Left ventricle myocardium superior (tissue), 1 donor: ENCODE results near the gene MAGIX. TPM values are rescaled to one million over a fixed set of nuclear protein-coding genes. Genes with fewer than 3 reads are reported as not detected.
A peak's percentile ranks its signal among the peaks of the same experiment; 100 is the strongest.
"Not testable (repeated sequence)": the region's sequence is repeated elsewhere in the genome, so short reads cannot be mapped to it uniquely, and the experiment has no call there.

Experiments
- ATAC-seq: fragments of 200-7000 bp; cut with Tn5 transposase; one replicate; pipeline ENCODE4 v1.9.1; 2020; ENCODE audit warnings: mild to moderate bottlenecking, moderate library complexity
- DNase-seq: peaks from one replicate; pipeline ENCODE4 v3.0.0-alpha.2; 2020
- intact Hi-C: fragments of 100-400 bp; cut with micrococcal nuclease; formaldehyde crosslinking; loops from one replicate; pipeline ENCODE4 v1.11.0; 2022
- long read RNA-seq: library from polyadenylated mRNA; unstranded; transcript quantifications from one replicate; pipeline ENCODE4 v2.0.0, GENCODE V29; 2021
- total RNA-seq: library from RNA; stranded (reverse); fragmentation: NEBNext Ultra II Directional; extraction: Animal tissue kit (Norgen Biotek cat#: 25700); gene quantifications from one replicate; pipeline ENCODE4 v1.2.1, GENCODE V29; 2021
- donor health status: DM: no; HTN: yes; CAD: no; lungs with severe emphysema.

MAGIX gene
- total RNA-seq, result 3.8 TPM
- long read RNA-seq, partial matches to known transcripts, result 2 of 13 reads
- long read RNA-seq, other reads (novel, unspliced or antisense), result 9 of 13 reads

DNA sequence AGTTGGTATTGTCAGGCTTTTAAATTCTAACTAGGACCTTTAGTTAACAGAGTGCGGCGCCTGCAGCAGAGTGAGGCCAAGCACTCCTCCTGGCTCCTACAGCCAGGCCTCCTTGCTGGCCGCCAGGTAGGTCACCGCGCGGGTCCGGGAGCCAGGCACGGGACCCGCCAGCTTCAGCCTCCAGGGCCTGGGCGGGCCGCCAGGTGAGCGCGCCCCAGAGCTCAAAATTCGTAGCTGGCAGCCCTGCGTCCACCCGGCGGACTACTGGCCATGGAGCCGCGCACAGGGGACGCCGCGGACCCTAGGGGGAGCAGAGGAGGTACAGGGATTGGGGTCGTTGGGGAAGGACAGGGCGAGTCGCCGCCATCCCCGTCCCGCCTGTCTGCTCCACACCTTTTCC, at the start of gene MAGIX:
TSS of gene MAGIX (plus strand) at position 139 of the 400 bp plus-strand sequence. CDS start at position 271, 132 bp downstream.
- DNase-seq (peak; percentile 30), ATAC-seq (no peak)
- intact Hi-C loops, result no loop called here

DNA sequence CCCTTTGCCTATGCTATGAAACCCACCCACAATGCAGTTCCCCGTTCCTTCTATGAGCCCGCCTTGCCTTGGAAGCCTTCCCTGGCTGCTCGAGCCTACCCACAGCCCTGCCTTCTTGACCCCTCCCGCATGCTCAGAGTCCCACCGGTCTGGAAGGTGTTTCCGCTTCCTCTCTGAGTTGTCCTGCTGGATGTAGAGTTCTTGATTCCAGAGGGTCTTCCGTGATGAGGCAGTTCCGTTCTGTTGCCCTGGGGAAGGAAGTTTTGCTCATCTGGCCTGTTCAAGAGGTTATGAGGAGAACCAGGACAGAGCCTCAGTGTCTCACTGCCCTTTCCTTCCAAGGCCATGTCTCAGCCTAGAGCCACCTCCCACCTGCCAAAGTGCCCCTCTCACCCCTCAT, 46.5 kb upstream of the MAGIX start:
- ATAC-seq (no peak), DNase-seq (no peak)
- intact Hi-C loops, result no loop called here

DNA sequence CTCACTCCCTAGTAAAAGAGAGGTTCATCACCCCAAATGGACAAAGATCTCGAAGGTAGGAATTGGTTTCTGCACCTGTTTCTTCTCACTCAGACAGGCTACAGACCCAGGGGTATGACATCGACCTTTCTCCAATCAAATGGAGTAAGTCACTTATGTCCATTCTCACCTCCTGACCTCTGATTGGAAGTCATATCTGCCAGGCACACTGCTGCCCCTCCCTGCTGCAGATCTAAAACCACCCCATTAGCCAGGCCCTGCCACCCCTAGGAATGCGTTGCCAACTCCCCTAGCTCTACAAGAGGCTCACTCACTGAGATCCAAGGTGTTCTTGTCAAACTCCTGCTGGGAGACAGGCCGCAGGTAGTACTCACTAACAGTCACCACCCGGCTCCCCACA, 45.8 kb upstream of the MAGIX start:
- DNase-seq (no peak), ATAC-seq (no peak)
- intact Hi-C loops, result no loop called here

DNA sequence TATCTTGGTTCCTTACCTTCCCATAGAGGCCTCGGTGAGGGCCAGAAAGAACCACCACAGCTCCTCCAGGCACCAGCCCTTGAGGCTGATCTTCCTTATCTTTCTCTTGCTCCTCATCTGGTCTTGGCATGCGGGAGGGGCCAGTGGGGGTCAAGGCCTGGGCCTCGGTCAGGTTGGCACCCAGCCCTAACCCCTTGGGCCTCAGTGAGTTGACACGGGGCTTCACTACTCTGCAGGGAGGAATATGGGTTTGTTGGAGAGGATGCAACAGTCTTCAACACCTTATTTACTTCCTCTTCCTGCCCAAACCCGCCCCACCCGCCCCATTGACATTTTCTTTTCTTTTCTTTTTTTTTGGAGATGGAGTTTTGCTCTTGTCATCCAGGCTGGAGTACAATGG, 45.0 kb upstream of the MAGIX start:
- DNase-seq (no peak), ATAC-seq (no peak)
- intact Hi-C loops, result no loop called here

DNA sequence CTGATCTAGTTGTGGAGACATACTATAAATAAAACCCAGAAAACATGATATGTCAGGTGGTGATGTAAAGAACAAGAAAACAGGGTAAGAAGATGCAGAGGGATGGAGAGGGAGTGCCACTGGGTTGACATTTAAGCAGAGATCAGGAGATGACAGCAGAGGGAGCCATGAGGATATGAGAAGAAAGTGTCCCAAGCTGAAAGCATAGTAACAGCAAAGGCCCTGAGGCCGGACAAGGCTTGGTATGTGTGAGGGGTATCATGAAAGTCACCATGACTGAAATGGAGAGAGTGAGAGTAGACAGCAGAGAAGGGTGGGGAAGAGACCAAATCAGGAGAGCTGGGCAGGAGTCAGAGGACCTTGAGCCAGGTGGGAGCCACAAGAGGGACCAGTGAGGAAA, 42.5 kb upstream of the MAGIX start:
- intact Hi-C loops, result no loop called here
- ATAC-seq (no peak), DNase-seq (no peak)

DNA sequence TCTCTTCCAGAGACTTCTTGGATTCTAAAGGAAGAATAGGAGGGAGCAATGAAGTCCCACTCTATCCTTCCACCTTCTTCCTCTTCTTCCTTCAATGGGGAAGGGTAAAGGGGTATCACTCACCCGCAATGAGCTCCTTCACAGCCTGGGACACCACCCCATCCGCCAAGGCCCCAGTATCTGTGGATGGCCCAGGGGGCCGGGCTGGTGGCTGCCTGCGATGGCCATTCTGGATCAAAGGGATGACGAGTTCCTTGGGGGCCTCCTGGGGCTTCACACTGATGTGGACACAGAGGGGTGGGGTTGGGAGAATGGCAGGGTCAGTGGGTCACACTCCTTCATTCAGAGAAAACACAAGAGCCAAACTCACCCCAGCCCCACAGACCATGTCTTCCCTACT, 40.1 kb upstream of the MAGIX start:
- ATAC-seq (no peak), DNase-seq (no peak)
- intact Hi-C loops, result no loop called here

DNA sequence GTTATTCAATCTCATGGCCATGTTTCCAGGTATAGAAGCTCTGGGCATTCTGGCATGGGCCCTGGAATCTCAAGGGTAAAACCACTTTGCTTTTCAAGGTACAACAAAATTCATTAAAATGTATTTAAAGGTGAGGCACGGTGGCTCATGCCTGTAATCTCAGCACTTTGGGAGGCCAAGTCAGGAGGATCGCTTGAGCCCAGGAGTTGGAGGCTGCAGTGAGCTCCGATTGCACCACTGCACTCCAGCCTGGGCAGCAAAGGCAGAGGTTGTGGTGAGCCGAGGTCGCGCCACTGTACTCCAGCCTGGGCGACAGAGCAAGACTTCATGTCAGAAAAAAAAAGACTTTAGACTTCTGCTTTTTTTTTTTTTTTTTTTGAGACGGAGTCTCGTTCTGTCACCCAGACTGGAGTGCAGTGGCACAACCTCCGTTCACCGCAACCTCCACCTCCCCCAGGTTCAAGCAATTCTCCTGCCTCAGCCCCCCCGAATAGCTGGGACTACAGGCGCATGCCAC, 34.8 kb upstream of the MAGIX start:
- ATAC-seq, intact Hi-C loops, DNase-seq: not testable (repeated sequence)

GRCh38 chrX:49129427-49129826, 33.1 kb upstream of the MAGIX start:
- intact Hi-C loops, result no loop called here
- no peak for ATAC-seq
- no peak for DNase-seq

DNA sequence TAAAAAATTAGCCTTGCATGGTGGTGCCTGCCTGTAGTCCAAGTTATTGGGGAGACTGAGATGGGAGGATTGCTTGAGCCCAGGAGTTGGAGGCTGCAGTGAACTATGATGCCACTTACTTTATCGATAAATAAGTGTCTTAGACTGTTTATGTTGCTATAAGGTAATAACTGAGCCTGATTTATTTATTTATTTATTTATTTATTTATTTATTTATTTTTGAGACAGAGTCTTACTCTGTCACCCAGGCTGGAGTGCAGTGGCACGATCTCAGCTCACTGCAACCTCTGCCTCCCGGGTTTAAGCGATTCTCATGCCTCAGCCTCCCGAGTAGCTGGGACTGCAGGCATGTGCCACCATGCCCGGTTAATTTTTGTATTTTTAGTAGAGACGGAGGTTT, 30.3 kb upstream of the MAGIX start:
- intact Hi-C loops, DNase-seq, ATAC-seq: not testable (repeated sequence)

DNA sequence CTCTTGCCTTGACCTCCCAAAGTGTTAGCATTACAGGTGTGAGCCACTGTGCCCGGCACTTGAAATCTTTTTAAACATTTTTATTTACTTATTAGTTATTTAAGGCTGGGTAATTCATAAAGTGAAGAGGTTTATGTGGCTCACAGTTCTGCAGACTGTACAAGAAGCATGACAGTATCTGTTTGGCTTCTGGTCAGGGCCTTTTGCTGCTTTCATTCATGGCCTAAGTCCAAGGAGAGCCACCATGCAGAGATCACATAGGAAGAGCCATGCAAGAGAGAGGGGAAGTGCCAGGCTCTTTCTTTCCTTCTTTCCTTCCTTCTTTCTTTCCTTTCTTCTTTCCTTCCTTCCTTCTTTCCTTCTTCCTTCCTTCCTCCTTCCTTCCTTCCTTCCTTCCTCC, 28.8 kb upstream of the MAGIX start:
- no peak for DNase-seq
- peak; percentile 55 for ATAC-seq
- intact Hi-C loops, result no loop called here

- no peak for DNase-seq
- no peak for ATAC-seq
- intact Hi-C loops, result no loop called here
These were observed 25.1 kb upstream of the MAGIX start for GRCh38 chrX:49137492-49137891.

- intact Hi-C loops, result no loop called here
- ATAC-seq, result no peak
- no peak for DNase-seq
These were observed 22.8 kb upstream of the MAGIX start for GRCh38 chrX:49139713-49140112.

GRCh38 chrX:49142264-49142663, 20.3 kb upstream of the MAGIX start:
- intact Hi-C loops, ATAC-seq, DNase-seq: not testable (repeated sequence)

DNA sequence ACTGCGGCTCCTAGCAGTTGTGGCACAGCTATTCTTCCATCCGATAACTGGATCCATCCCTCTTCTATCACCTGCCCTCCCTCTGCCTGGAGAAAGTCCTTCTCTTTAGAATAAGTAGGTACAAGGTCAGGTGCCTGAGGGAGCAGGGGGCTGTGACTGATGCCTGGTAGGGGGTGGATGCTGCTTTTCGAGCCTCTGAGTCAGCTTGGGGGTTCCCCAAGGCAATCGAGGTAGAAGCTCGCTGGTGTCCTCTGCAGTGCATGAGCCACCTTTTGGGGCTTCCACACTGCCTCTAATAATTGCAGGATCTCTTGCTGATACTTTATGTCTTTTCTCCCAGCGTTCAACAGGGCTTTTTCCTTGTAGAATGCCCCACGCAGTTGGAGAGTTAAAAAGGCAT, 19.4 kb upstream of the MAGIX start:
- ATAC-seq, DNase-seq, intact Hi-C loops: not testable (repeated sequence)

DNA sequence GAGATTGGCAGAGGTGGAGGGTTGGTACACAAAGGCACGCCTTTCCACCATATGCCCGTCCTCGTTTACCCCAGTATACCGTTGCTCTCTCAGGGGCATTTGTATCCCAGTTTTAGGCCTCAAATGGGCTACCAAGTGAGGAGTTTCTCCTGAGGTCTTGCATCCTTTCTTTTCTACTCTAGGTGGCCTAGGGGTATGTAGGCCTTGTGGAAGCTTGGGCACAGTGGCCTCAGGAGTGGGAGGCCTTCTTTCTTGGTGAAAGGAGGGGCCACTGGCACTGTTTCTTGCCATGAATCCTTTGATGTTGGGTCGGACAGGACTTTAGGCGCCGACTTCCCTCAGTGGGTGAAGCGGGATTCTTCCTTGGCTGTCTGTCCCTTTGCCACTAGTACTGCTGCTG, 15.3 kb upstream of the MAGIX start:
- ATAC-seq (no peak), DNase-seq (no peak)
- intact Hi-C loops, result no loop called here

DNA sequence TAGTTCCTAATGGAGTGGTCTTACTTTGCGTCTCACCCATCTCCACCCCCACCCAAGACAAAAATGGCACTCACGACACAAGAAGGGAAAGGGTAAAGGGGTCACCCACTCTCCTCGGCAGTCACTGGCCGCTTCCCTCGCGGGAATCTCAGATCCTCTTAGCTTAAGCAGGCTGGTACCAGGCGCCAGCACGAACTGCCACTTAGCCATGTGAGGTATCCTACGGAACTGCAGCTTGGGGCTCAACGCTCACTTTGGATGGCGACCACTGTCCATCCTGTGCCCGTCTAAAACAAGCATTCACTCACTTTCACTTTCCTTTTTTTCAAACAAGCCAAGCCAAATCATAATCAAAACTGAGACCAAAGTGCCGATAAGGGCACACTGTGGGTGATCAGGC, 14.6 kb upstream of the MAGIX start:
- intact Hi-C loops, result no loop called here
- no peak for DNase-seq
- ATAC-seq, result no peak

DNA sequence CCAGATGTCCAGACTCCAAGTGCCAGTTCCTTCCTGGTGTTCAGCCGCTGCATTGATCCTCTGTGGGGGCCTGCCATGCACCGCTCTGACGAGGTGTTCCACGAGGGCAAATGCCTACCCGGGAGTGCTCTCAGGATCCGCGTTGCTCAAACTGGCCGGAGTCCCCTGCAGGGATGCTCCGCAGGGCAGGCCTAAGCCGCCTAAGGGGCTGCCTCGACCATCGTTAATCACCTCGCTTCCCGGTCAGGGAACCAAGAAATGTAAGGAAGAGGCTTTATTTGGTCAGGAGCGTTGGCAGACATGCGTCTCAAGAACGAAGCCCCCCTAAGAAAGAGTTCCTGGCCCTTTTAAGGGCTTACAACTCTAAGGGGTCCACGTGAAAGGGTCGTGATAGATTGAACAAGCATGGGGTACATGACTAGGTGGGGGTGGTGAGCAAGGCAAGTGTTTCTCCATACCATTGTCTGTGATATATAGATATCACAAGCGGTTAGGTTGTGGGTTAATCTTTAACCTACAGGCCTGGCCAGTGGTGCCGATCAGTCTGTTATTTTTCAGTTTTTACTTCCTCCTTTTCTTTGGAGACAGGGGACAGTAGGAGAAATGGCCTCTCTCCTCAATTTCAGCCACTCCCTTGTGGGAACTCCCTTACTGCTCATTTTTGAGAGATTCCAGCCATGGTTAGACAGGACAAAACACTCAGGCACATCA, 14.0 kb upstream of the MAGIX start:
- ATAC-seq, DNase-seq, intact Hi-C loops: not testable (repeated sequence)

GRCh38 chrX:49149291-49149690, 13.3 kb upstream of the MAGIX start:
- intact Hi-C loops, DNase-seq, ATAC-seq: not testable (repeated sequence)

DNA sequence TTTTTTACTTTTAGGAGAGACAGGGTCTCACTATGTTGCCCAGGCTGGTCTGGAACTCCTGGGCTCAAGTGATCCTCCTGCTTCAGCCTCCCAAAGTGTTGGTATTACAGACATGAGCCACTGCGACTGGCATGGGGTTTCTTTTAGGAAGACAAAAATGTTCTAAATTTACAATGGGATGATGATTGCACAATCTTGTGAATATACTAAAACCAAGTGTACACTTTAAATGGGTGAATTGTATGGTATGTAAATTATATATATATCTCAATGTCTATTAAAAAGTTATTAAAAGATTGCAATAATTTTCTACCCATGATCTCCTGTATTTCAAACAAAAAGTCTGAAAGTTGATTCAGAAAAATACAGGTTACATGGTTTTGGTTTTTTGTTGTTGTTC, 9.1 kb upstream of the MAGIX start:
- ATAC-seq (no peak), DNase-seq (no peak)
- intact Hi-C loops, result no loop called here

GRCh38 chrX:49155243-49155899, 7.2 kb upstream of the MAGIX start:
- ATAC-seq (peak; percentile 45), DNase-seq (no peak)
- intact Hi-C loops, result no loop called here
